HepG2 (cell line): ENCODE measurements around the gene RAB3A. TPM values are rescaled to one million over a fixed set of nuclear protein-coding genes. Genes with fewer than 3 reads are reported as not detected.

Source experiments
- BHLHE40 ChIP-seq: IDR thresholded peaks from 2 replicates; pipeline ENCODE4 v1.6.1; 2011; ENCODE audit warnings: low read length, improper control_type of control experiment
- CCDC6 ChIP-seq: sonication (generic); formaldehyde crosslinking; IDR thresholded peaks from 2 replicates; pipeline ENCODE4 v1.8.1; 2022; ENCODE audit warnings: mild to moderate bottlenecking, missing genetic modification reagents, moderate library complexity
- ELF1 ChIP-seq: sonication (generic); formaldehyde crosslinking; IDR thresholded peaks from 2 replicates; pipeline ENCODE4 v1.4.0; 2020; ENCODE audit warnings: missing genetic modification reagents
- ELF4 ChIP-seq: sonication (generic); formaldehyde crosslinking; IDR thresholded peaks from 2 replicates; pipeline ENCODE4 v1.5.0; 2020; ENCODE audit warnings: missing genetic modification reagents, mild to moderate bottlenecking, moderate library complexity, borderline replicate concordance
- FOSL2 ChIP-seq: sonication (generic); formaldehyde crosslinking; IDR thresholded peaks from 2 replicates; pipeline ENCODE4 v1.4.0; 2020; ENCODE audit warnings: missing genetic modification reagents
- HMGXB4 ChIP-seq, 2 experiments: sonication (generic) in 1 of 2; formaldehyde crosslinking in 1 of 2; IDR thresholded peaks; 2 replicates each; pipeline versions ENCODE4 v1.4.0 to v1.6.1; 2018 to 2020; ENCODE audit warnings: missing genetic modification reagents in 2 of 2, borderline replicate concordance in 1 of 2, low read depth in 1 of 2, mild to moderate bottlenecking in 1 of 2, missing biosample characterization in 1 of 2
- KAT7 ChIP-seq: IDR thresholded peaks from 2 replicates; pipeline ENCODE4 v1.6.1; 2018; ENCODE audit warnings: borderline replicate concordance, missing compliant biosample characterization
- KDM6A ChIP-seq: IDR thresholded peaks from 2 replicates; pipeline ENCODE4 v1.6.1; 2016; ENCODE audit warnings: low read depth
- NR1H2 ChIP-seq: sonication (generic); formaldehyde crosslinking; IDR thresholded peaks from 2 replicates; pipeline ENCODE4 v1.8.1; 2022; ENCODE audit warnings: low read depth, missing genetic modification reagents, borderline replicate concordance
- POGZ ChIP-seq: sonication (generic); formaldehyde crosslinking; IDR thresholded peaks from 2 replicates; pipeline ENCODE4 v1.4.0; 2020; ENCODE audit warnings: mild to moderate bottlenecking, missing genetic modification reagents
- SMARCC2 ChIP-seq: fragments of 450-650 bp; IDR thresholded peaks from 2 replicates; pipeline ENCODE4 v1.6.1; 2017; ENCODE audit warnings: antibody characterized with exemption, mild to moderate bottlenecking
- SNAI1 ChIP-seq: sonication (generic); formaldehyde crosslinking; IDR thresholded peaks from 2 replicates; pipeline ENCODE4 v1.5.0; 2020; ENCODE audit warnings: mild to moderate bottlenecking, missing genetic modification reagents, borderline replicate concordance
- STAG1 ChIP-seq: sonication (generic); formaldehyde crosslinking; IDR thresholded peaks from 2 replicates; pipeline ENCODE4 v1.4.0; 2020; ENCODE audit warnings: missing genetic modification reagents
- ZC3H13 ChIP-seq: sonication (generic); formaldehyde crosslinking; IDR thresholded peaks from 2 replicates; pipeline ENCODE4 v1.8.1; 2023; ENCODE audit warnings: mild to moderate bottlenecking, missing genetic modification reagents, moderate library complexity
- ZFP41 ChIP-seq: sonication (generic); formaldehyde crosslinking; IDR thresholded peaks from 2 replicates; pipeline ENCODE4 v1.4.0; 2020; ENCODE audit warnings: mild to moderate bottlenecking, missing genetic modification reagents, borderline replicate concordance
- ZNF263 ChIP-seq: sonication (generic); formaldehyde crosslinking; IDR thresholded peaks from 2 replicates; pipeline ENCODE4 v1.4.0; 2020; ENCODE audit warnings: missing genetic modification reagents
- ZNF432 ChIP-seq: sonication (generic); formaldehyde crosslinking; IDR thresholded peaks from 2 replicates; pipeline ENCODE4 v1.5.0; 2020; ENCODE audit warnings: missing genetic modification reagents, mild to moderate bottlenecking, borderline replicate concordance
- ZNF572 ChIP-seq: sonication (generic); formaldehyde crosslinking; IDR thresholded peaks from 2 replicates; pipeline ENCODE4 v1.5.1; 2020; ENCODE audit warnings: mild to moderate bottlenecking, missing genetic modification reagents
- ZNF616 ChIP-seq: sonication (generic); formaldehyde crosslinking; IDR thresholded peaks from 2 replicates; pipeline ENCODE4 v1.5.0; 2020; ENCODE audit warnings: low read depth, mild to moderate bottlenecking, missing genetic modification reagents
- ZNF652 ChIP-seq: IDR thresholded peaks from 2 replicates; pipeline ENCODE4 v1.6.1; 2016; ENCODE audit warnings: low read depth, borderline replicate concordance
- ZNF746 ChIP-seq: sonication (generic); formaldehyde crosslinking; IDR thresholded peaks from 2 replicates; pipeline ENCODE4 v1.8.0; 2022; ENCODE audit warnings: mild to moderate bottlenecking, missing genetic modification reagents
- ZXDC ChIP-seq: sonication (generic); formaldehyde crosslinking; IDR thresholded peaks from 2 replicates; pipeline ENCODE4 v1.5.0; 2020; ENCODE audit warnings: mild to moderate bottlenecking, missing genetic modification reagents
- polyA plus RNA-seq, 8 experiments: library from polyadenylated mRNA; depleted of rRNA in 3 of 8; stranded (reverse) in 7 of 8; unstranded in 1 of 8; fragments of >200 nt; fragmentation: Illumina TruSeq in 4 of 8; extraction: Trizol in 4 of 8; gene quantifications; 2 replicates each; pipeline versions ENCODE4 v1.2.1 to v1.2.3, GENCODE V29; 2011 to 2016; ENCODE audit warnings: low read depth in 4 of 8, missing spikeins in 1 of 8, mixed read lengths in 1 of 8; ENCODE audit not compliant: insufficient read depth in 1 of 8
- total RNA-seq, 5 experiments: library from RNA; depleted of rRNA; stranded (reverse); fragments of >200 nt; fragmentation: Illumina TruSeq; extraction: Trizol; gene quantifications; 2 replicates each; pipeline ENCODE4 v1.2.3, GENCODE V29; 2016; ENCODE audit warnings: low read depth in 1 of 5
- TF ChIP-seq, protein P1 (sequence below): sonication (generic); formaldehyde crosslinking; IDR thresholded peaks from 2 replicates; pipeline ENCODE4 v1.5.1; 2020; ENCODE audit warnings: missing genetic modification reagents, mild to moderate bottlenecking, borderline replicate concordance
- TF ChIP-seq, protein P2 (sequence below): conservative IDR thresholded peaks from 2 replicates; pipeline ENCODE4 v1.6.1; 2018; ENCODE audit warnings: missing genetic modification reagents

RAB3A gene
- total and polyA plus RNA-seq, 2 of the 13 experiments (the other 11 are each of a cell fraction or from before 2014, with no cell fraction given): 0.58 to 0.98 TPM

- TF ChIP-seq ZXDC (CRISPR knock-in tag) (no peak), ZNF652 (CRISPR knock-in tag) (no peak), BHLHE40 (no peak), SMARCC2 (no peak), ELF1 (CRISPR knock-in tag) (no peak), ZNF746 (CRISPR knock-in tag) (no peak), KDM6A (no peak), HMGXB4 (CRISPR knock-in tag; IDR thresholded peaks at IDR 0.05; ENCODE audit: borderline replicate concordance in 1 of 2, low read depth in 1 of 2) (peak; percentile 14 to 67; a peak in 3 of 4 replicates), ZFP41 (no peak), ZNF572 (CRISPR knock-in tag) (no peak), ZNF263 (CRISPR knock-in tag) (no peak), ZC3H13 (CRISPR knock-in tag) (no peak), STAG1 (no peak), ZNF432 (CRISPR knock-in tag) (no peak), POGZ (CRISPR knock-in tag) (no peak), ZNF616 (CRISPR knock-in tag) (no peak), KAT7 (CRISPR knock-in tag) (no peak), CCDC6 (CRISPR knock-in tag) (no peak), NR1H2 (CRISPR knock-in tag) (no peak), ELF4 (CRISPR knock-in tag) (no peak), SNAI1 (CRISPR knock-in tag) (0 out of 2 replicates have a peak, but pooled peaks have one; percentile 64), FOSL2 (0 out of 2 replicates have a peak, but pooled peaks have one; percentile 3)
- TF ChIP-seq, protein P1, sequence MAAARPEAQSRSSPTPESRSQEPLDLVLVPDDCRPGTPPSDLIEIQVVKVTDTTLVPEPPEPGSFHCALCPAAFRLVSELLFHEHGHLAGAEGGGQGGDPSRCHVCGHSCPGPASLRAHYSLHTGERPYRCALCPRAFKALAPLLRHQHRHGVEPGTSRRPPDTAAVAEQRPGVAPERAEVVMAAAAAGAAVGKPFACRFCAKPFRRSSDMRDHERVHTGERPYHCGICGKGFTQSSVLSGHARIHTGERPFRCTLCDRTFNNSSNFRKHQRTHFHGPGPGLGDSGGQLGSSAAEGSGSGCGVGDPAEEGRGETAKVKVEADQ: no peak
- TF ChIP-seq, protein P2, sequence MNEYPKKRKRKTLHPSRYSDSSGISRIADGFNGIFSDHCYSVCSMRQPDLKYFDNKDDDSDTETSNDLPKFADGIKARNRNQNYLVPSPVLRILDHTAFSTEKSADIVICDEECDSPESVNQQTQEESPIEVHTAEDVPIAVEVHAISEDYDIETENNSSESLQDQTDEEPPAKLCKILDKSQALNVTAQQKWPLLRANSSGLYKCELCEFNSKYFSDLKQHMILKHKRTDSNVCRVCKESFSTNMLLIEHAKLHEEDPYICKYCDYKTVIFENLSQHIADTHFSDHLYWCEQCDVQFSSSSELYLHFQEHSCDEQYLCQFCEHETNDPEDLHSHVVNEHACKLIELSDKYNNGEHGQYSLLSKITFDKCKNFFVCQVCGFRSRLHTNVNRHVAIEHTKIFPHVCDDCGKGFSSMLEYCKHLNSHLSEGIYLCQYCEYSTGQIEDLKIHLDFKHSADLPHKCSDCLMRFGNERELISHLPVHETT: no peak
Measured at GRCh38 chr19:18203863-18204393, at the start of gene RAB3A (continued).
